Ishikawa (cell line): ENCODE results near the gene DPYSL3.

ENCODE experiments used
- CEBPB ChIP-seq: IDR thresholded peaks from 2 replicates; pipeline ENCODE4 v1.6.1; 2012
- CREB1 ChIP-seq: IDR thresholded peaks from 2 replicates; pipeline ENCODE4 v1.6.1; 2012; ENCODE audit warnings: low read depth
- EGR1 ChIP-seq: IDR thresholded peaks from 2 replicates; pipeline ENCODE4 v1.6.1; 2012
- EP300 ChIP-seq: IDR thresholded peaks from 2 replicates; pipeline ENCODE4 v1.6.1; 2012; ENCODE audit warnings: borderline replicate concordance
- FOXM1 ChIP-seq: IDR thresholded peaks from 2 replicates; pipeline ENCODE4 v1.6.1; 2012; ENCODE audit warnings: low read depth, borderline replicate concordance
- MAX ChIP-seq: IDR thresholded peaks from 2 replicates; pipeline ENCODE4 v1.6.1; 2012
- RAD21 ChIP-seq: IDR thresholded peaks from 2 replicates; pipeline ENCODE4 v1.6.1; 2012; ENCODE audit warnings: low read depth
- REST ChIP-seq: IDR thresholded peaks from 2 replicates; pipeline ENCODE4 v1.6.1; 2012; ENCODE audit warnings: low read depth, mild to moderate bottlenecking
- TAF1 ChIP-seq: IDR thresholded peaks from 2 replicates; pipeline ENCODE4 v1.6.1; 2012; ENCODE audit warnings: low read depth, mild to moderate bottlenecking
- TCF12 ChIP-seq: IDR thresholded peaks from 2 replicates; pipeline ENCODE4 v1.6.1; 2012; ENCODE audit warnings: low read depth
- TEAD4 ChIP-seq: IDR thresholded peaks from 2 replicates; pipeline ENCODE4 v1.6.1; 2012
- USF1 ChIP-seq: IDR thresholded peaks from 2 replicates; pipeline ENCODE4 v1.6.1; 2012
- YY1 ChIP-seq: IDR thresholded peaks from 2 replicates; pipeline ENCODE4 v1.6.1; 2012; ENCODE audit warnings: low read depth

- TF ChIP-seq MAX (no peak), RAD21 (no peak), FOXM1 (no peak), TCF12 (no peak), TEAD4 (no peak), EP300 (no peak), CEBPB (no peak), USF1 (no peak), EGR1 (no peak), REST (no peak), CREB1 (no peak), TAF1 (no peak), YY1 (no peak)
Observed at GRCh38 chr5:147396070-147396823, 113.6 kb downstream of the DPYSL3 start.
